HG03196 (cell line): ENCODE results near the gene NAA40.
A peak's percentile ranks its signal among the peaks of the same experiment; 100 is the strongest.

Experiments used
- ATAC-seq: cut with Tn5 transposase; IDR thresholded peaks from one replicate; pipeline ENCODE4 v1.9.1; 2021; ENCODE audit not compliant: unreplicated experiment

Gene NAA40

GRCh38 chr11:63938479-63939396 is at the start of gene NAA40:
Gene NAA40, plus strand, starts transcription at chr11:63939002. Its CDS starts 95 bp downstream, at chr11:63939097.
- peak; percentile 93 for ATAC-seq

GRCh38 chr11:63889344-63889743 is 49.5 kb upstream of the NAA40 start:
- no peak for ATAC-seq

GRCh38 chr11:63890368-63890767 is 48.4 kb upstream of the NAA40 start:
- no peak for ATAC-seq

GRCh38 chr11:63892228-63892627 is 46.6 kb upstream of the NAA40 start:
- ATAC-seq, result no peak

- no peak for ATAC-seq
Measured at GRCh38 chr11:63893355-63893754, 45.4 kb upstream of the NAA40 start.

GRCh38 chr11:63896071-63896470 is 42.7 kb upstream of the NAA40 start:
- no peak for ATAC-seq

GRCh38 chr11:63897459-63898146 is 41.2 kb upstream of the NAA40 start:
- no peak for ATAC-seq

GRCh38 chr11:63901660-63902059 is 37.1 kb upstream of the NAA40 start:
- no peak for ATAC-seq

- ATAC-seq, result no peak
Measured at GRCh38 chr11:63903884-63904283, 34.9 kb upstream of the NAA40 start.

- ATAC-seq, result no peak
Measured at GRCh38 chr11:63904743-63905142, 34.1 kb upstream of the NAA40 start.

GRCh38 chr11:63905179-63905578 is 33.6 kb upstream of the NAA40 start:
- no peak for ATAC-seq

GRCh38 chr11:63906087-63906486 is 32.7 kb upstream of the NAA40 start:
- ATAC-seq, result no peak

GRCh38 chr11:63906585-63906984 is 32.2 kb upstream of the NAA40 start:
- ATAC-seq, result no peak

GRCh38 chr11:63907063-63907462 is 31.7 kb upstream of the NAA40 start:
- no peak for ATAC-seq

GRCh38 chr11:63907808-63908530 is 30.8 kb upstream of the NAA40 start:
- no peak for ATAC-seq

- ATAC-seq, result no peak
Measured at GRCh38 chr11:63908631-63909401, 30.0 kb upstream of the NAA40 start.

GRCh38 chr11:63909591-63910506 is 29.0 kb upstream of the NAA40 start:
- ATAC-seq, result no peak

GRCh38 chr11:63910675-63911074 is 28.1 kb upstream of the NAA40 start:
- ATAC-seq, result no peak

- ATAC-seq, result no peak
Measured at GRCh38 chr11:63911440-63911839, 27.4 kb upstream of the NAA40 start.

GRCh38 chr11:63911876-63912275 is 26.9 kb upstream of the NAA40 start:
- no peak for ATAC-seq
